ENCODE results near the gene RHOA. TPM values are rescaled to one million over a fixed set of nuclear protein-coding genes. Genes with fewer than 3 reads are reported as not detected.

The RHOA gene
- total and polyA plus RNA-seq, 10 of the 15 experiments (the other 5 are each of a cell fraction or from before 2014, with no cell fraction given), result 246 to 1,049 (median 515) TPM

DNA sequence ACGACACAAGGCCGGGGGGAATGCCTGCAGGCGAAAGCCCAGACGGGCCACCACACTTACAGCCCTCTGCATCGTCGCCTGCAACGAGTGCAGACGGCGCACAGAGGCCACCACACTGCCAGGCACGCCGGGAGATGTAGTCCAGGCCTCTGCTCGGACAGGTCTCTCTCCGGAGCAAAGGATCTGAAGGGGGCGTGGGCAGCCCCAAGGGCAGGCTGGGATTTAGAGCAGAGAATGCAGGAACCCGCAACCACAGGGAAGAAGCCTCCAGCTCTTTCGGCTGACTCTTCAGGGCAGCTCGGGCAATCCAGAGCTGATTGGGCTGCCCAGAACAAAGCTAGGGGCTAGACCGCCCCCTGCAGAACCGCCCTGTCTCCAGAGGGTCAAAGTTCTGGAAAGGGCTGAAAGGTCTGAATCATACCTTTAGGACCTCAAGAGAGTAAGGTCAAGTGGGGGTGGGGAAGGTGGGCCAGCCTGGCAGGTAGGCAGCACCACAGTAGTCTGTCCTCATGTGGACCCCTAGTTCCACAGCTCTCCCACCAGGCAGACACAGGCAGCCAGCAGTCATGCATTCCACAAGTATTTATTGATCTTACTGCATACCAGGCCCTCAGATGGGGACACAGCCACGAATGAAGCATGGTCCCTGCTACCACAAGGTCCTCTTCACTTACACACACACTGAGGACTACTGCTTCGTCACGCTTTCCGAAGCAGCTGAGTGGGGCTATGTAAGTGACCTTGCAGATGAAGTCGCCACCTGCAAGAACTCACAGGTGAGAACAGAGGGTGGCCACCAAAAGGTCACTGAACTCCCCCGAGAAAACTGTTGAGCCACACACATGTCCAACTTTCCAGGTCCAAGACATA lies 10.8 kb upstream of the RHOA start, which contains the start of gene AMT:
Gene AMT (minus strand): TSS at position 95 of the 870 bp plus-strand sequence. CDS start 23 bp downstream, at position 72.
- Histone ChIP-seq H3K27ac (ENCODE audit: control insufficient read depth, insufficient read depth) (peak within 1 kb of the TSS; percentile 31), H3K9me3 (replicated peaks; ENCODE audit: control insufficient read depth, insufficient read depth, low read length) (no peaks in the 10 kb centered on the region), H3K36me3 (ENCODE audit: control insufficient read depth in 2 of 2, insufficient read depth in 2 of 2, low read length in 1 of 2) (peaks cover 0 to under 1% of the 10 kb centered on the region in 2 experiments; a peak in 2 of 4 replicates), H3K79me2 (ENCODE audit: control insufficient read depth, insufficient read depth, low read length) (no peaks in the 10 kb centered on the region), H3K4me2 (ENCODE audit: control insufficient read depth, insufficient read depth) (peak within 1 kb of the TSS; percentile 54), H3K4me3 (no peak within 1 kb of the TSS; the same call in 1 of the 2 replicates), H3K27me3 (replicated peaks in 1 of 2; ENCODE audit: control insufficient read depth in 2 of 2, insufficient read depth in 2 of 2, low read length in 1 of 2) (no peaks in the 10 kb centered on the region), H2AFZ (ENCODE audit: control insufficient read depth, low read depth, low read length) (no peak within 1 kb of the TSS), H3K4me1 (ENCODE audit: control insufficient read depth, insufficient read depth, low read length) (peaks cover 12% of the 10 kb centered on the region), H4K20me1 (ENCODE audit: control insufficient read depth, insufficient read depth) (no peaks in the 10 kb centered on the region), H3K9ac (ENCODE audit: control insufficient read depth, insufficient read depth, low read length) (peak within 1 kb of the TSS; percentile 12; the same call in 1 of the 2 replicates)
- BruUV-seq (replicated peaks), result no TSS peak
- no peak for DNase-seq (ENCODE audit: low read depth, low spot score)
- ChIA-PET CTCF (interaction anchor here (0.8 to 0.9 kb wide), 2 partner anchors 10 to 82 kb away, joined by 3 read pairs; no protein-coding TSS in a partner anchor), RAD21 (ENCODE audit: unreplicated experiment) (no interaction called here), POLR2A (interaction anchor here (0.5 kb wide), 1 partner anchor 79 kb away, joined by 4 read pairs; no protein-coding TSS in a partner anchor), SMC1A (ENCODE audit: uncharacterized antibody, unreplicated experiment) (no interaction called here)
- intact Hi-C loops (cut with micrococcal nuclease; ENCODE audit: unreplicated experiment) (no loop called here), in situ Hi-C loops (cut with MboI) (no loop called here)
- 79% methylated on average over 23 of the region's 25 CpGs for WGBS (ENCODE audit: insufficient coverage, insufficient replicate concordance, low lambda C conversion rate, missing lambda C conversion rate)
- no peak for FAIRE-seq
- no peak for ATAC-seq
- TF ChIP-seq SREBF2 (IDR thresholded peaks at IDR 0.05; ENCODE audit: low read length) (no peak), HCFC1 (IDR thresholded peaks at IDR 0.05; ENCODE audit: low read length) (no peak), ZNF24 (IDR thresholded peaks at IDR 0.05) (no peak), CBX5 (IDR thresholded peaks at IDR 0.05; ENCODE audit: low read depth) (no peak), TBL1XR1 (IDR thresholded peaks at IDR 0.05; ENCODE audit: low read depth, low read length) (no peak), NRF1 (conservative IDR thresholded peaks at IDR 0.05; ENCODE audit: low read depth, low read length) (no peak), YY1 (IDR thresholded peaks at IDR 0.05; ENCODE audit: low read depth, low read length) (no peak), STAT3 (IDR thresholded peaks at IDR 0.05; ENCODE audit: low read depth, low read length) (no peak), ELK1 (IDR thresholded peaks at IDR 0.05; ENCODE audit: low read depth, low read length) (no peak), FOXM1 (IDR thresholded peaks at IDR 0.05; ENCODE audit: low read depth, low read length) (no peak), IRF4 (IDR thresholded peaks at IDR 0.05; ENCODE audit: low read depth, low read length) (no peak), BCLAF1 (IDR thresholded peaks at IDR 0.05) (no peak), RELB (IDR thresholded peaks at IDR 0.05; ENCODE audit: low read depth) (no peak), MEF2A (IDR thresholded peaks at IDR 0.05; ENCODE audit: insufficient read depth, low read depth, low read length) (no peak), DPF2 (IDR thresholded peaks at IDR 0.05) (no peak)
- TF ChIP-seq, protein P1, sequence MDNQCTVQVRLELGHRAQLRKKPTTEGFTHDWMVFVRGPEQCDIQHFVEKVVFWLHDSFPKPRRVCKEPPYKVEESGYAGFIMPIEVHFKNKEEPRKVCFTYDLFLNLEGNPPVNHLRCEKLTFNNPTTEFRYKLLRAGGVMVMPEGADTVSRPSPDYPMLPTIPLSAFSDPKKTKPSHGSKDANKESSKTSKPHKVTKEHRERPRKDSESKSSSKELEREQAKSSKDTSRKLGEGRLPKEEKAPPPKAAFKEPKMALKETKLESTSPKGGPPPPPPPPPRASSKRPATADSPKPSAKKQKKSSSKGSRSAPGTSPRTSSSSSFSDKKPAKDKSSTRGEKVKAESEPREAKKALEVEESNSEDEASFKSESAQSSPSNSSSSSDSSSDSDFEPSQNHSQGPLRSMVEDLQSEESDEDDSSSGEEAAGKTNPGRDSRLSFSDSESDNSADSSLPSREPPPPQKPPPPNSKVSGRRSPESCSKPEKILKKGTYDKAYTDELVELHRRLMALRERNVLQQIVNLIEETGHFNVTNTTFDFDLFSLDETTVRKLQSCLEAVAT (IDR thresholded peaks at IDR 0.05), result no peak
